CMK (cell line): ENCODE data around the gene YWHAH.

ENCODE experiments used
- DNase-seq: peaks from one replicate; pipeline ENCODE4 v3.0.0-alpha.2; 2010; ENCODE audit warnings: low read depth

Gene YWHAH

GRCh38 chr22:31983911-31984656, 39.7 kb downstream of the YWHAH start:
- DNase-seq: no peak

GRCh38 chr22:31987218-31987617, 42.9 kb downstream of the YWHAH start:
- DNase-seq: no peak

- no peak for DNase-seq
These were observed 46.9 kb downstream of the YWHAH start for GRCh38 chr22:31991102-31991839.

GRCh38 chr22:31995046-31995445, 50.7 kb downstream of the YWHAH start:
- no peak for DNase-seq

GRCh38 chr22:31995807-31996206, 51.5 kb downstream of the YWHAH start:
- DNase-seq: no peak

GRCh38 chr22:31998784-31999385, 54.5 kb downstream of the YWHAH start:
- DNase-seq: no peak

GRCh38 chr22:32000181-32000580, 55.8 kb downstream of the YWHAH start:
- no peak for DNase-seq

- no peak for DNase-seq
These were observed 61.1 kb downstream of the YWHAH start for GRCh38 chr22:32005453-32005852.
